A673 (cell line): ENCODE results near the gene TMEM107. TPM values are rescaled to one million over a fixed set of nuclear protein-coding genes. Genes with fewer than 3 reads are reported as not detected.
A peak's percentile ranks its signal among the peaks of the same experiment; 100 is the strongest.

Experiments
- BruUV-seq: library from RNA; stranded (reverse); fragments of 400-500 nt; replicated peaks from 2 replicates; lab custom pipeline; 2021; lab: Mats Ljungman, UMichigan
- CTCF ChIA-PET: fragments of 300-600 bp; sonication (Branson Sonifier 250); formaldehyde crosslinking; loops from one replicate; lab custom pipeline; 2022; ENCODE audit warnings: antibody characterized with exemption; lab: Charles Lee
- POLR2A ChIA-PET: fragments of 300-600 bp; sonication (Branson Sonifier 250); formaldehyde crosslinking; loops from one replicate; lab custom pipeline; 2022; ENCODE audit warnings: antibody characterized with exemption; ENCODE audit not compliant: low non-redundant PET; lab: Charles Lee
- DNase-seq: peaks from one replicate; pipeline ENCODE4 v3.0.0-alpha.2; 2015; ENCODE audit warnings: low spot score
- H3K27ac ChIP-seq: fragments of 200-600 bp; sonication (generic); 2 replicates; pipeline ENCODE4 v1.5.1; 2016; ENCODE audit warnings: mixed run types, low read depth, mild to moderate bottlenecking, mixed read lengths, antibody characterized with exemption, low read length; ENCODE audit not compliant: poor library complexity, severe bottlenecking
- H3K27me3 ChIP-seq: fragments of 200-600 bp; sonication (generic); replicated peaks from 2 replicates; pipeline ENCODE4 v1.6.1; 2017; ENCODE audit warnings: mixed run types, low read depth, mild to moderate bottlenecking, mixed read lengths, antibody characterized with exemption, low read length; ENCODE audit not compliant: insufficient read depth, poor library complexity
- H3K36me3 ChIP-seq: fragments of 200-600 bp; sonication (generic); 2 replicates; pipeline ENCODE4 v1.6.1; 2016; ENCODE audit warnings: mixed run types, mild to moderate bottlenecking, mixed read lengths, antibody characterized with exemption, low read length; ENCODE audit not compliant: insufficient read depth, poor library complexity, severe bottlenecking
- H3K4me1 ChIP-seq: fragments of 200-600 bp; sonication (generic); 2 replicates; pipeline ENCODE4 v1.6.1; 2017; ENCODE audit warnings: mixed run types, mild to moderate bottlenecking, mixed read lengths, antibody characterized with exemption, low read length; ENCODE audit not compliant: insufficient read depth, poor library complexity, severe bottlenecking
- H3K4me3 ChIP-seq: fragments of 200-600 bp; sonication (generic); 2 replicates; pipeline ENCODE4 v1.5.1; 2016; ENCODE audit warnings: low read depth, mixed run types, mild to moderate bottlenecking, mixed read lengths, low read length; ENCODE audit not compliant: poor library complexity, severe bottlenecking
- H3K9me3 ChIP-seq: fragments of 200-600 bp; sonication (generic); 2 replicates; pipeline ENCODE4 v1.6.1; 2016; ENCODE audit warnings: mixed run types, low read depth, mild to moderate bottlenecking, mixed read lengths, antibody characterized with exemption, low read length; ENCODE audit not compliant: poor library complexity, severe bottlenecking
- EZH2 ChIP-seq: fragments of 200-600 bp; sonication (generic); IDR thresholded peaks from 2 replicates; pipeline ENCODE4 v1.6.1; 2017; ENCODE audit warnings: borderline replicate concordance, low read depth, mild to moderate bottlenecking, mixed read lengths, antibody characterized with exemption, low read length; ENCODE audit not compliant: poor library complexity, severe bottlenecking
- intact Hi-C: fragments of 100-400 bp; cut with micrococcal nuclease; formaldehyde crosslinking; loops from one replicate; pipeline ENCODE4 v1.10.0; 2022; ENCODE audit not compliant: unreplicated experiment
- total RNA-seq: library from RNA; stranded (reverse); gene quantifications from 2 replicates; pipeline ENCODE4 v1.2.3, GENCODE V29; 2021
- TF ChIP-seq, protein P1 (sequence below): fragments of 300-800, 200-600 bp; sonication (generic); conservative IDR thresholded peaks from 2 replicates; pipeline ENCODE4 v1.5.1; 2017; ENCODE audit warnings: low read depth, mild to moderate bottlenecking, antibody characterized with exemption, low read length, moderate library complexity, mixed read lengths

TMEM107 gene
- total RNA-seq, 1 experiment from 2014 or later = 19.4 TPM

DNA sequence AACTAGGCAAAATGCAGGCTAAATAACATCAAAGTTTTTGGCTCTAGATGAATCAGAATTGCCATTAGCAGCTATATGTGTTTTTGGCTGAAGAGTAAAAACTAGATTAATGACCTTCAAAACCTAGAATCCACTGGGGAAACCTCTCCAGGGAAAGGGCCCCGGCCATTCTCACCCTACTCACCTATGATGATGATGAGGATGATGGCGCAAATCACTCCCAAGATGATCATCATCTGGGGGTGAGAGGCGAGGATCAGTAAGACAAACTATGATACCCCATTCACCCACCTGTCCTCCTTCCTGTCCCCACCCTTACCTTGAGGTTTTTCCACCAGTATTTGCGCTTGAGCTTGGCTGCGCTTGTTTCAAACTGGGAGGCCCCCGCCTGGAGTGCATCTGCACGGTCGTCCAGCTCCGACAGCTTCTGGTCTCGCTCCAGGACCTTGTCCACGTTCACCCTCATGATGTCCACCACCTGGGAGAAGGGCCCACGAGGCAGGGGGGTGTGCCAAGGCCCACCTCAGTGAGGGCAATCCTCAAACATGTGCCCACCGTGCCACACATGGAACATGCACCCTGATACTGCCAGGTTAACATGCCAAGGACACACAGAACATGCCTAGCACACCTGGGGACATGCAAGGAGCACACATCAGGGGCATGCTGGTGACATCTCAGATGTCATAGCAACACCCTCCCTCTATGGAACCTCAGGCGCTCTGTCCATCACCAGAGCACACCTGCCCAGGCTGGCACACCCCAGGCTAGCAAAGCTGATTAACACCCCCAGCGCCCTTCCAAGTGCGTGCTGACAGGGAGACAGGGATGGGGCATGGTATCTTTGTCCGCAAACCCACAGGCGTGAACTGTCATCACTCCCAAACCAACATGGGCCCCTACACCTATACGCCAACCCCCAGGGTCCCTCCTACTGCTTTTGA, 14.6 kb downstream of the TMEM107 start:
- peak overlapping the region; percentile 100 for H3K4me3 ChIP-seq
- no peaks in the 10 kb centered on the region for H3K27me3 ChIP-seq
- H3K4me1 ChIP-seq = peaks cover 32% of the 10 kb centered on the region
- CTCF ChIA-PET = interaction anchor here (0.6 kb wide), 1 partner anchor 49 kb away, joined by 3 read pairs; the partner anchor contains the start of gene AURKB
- H3K27ac ChIP-seq = peak overlapping the region; percentile 97
- no TSS peak for BruUV-seq
- peaks cover 22% of the 10 kb centered on the region for H3K36me3 ChIP-seq
- intact Hi-C loops = no loop called here
- POLR2A ChIA-PET = interaction anchor here (0.7 kb wide), 1 partner anchor 27 kb away, joined by 3 read pairs; no protein-coding TSS in a partner anchor
- no peak for DNase-seq
- no peak for TF ChIP-seq EZH2
- H3K9me3 ChIP-seq = no peaks in the 10 kb centered on the region

- Histone ChIP-seq H3K9me3 (no peaks in the 10 kb centered on the region), H3K36me3 (peaks cover 22% of the 10 kb centered on the region), H3K27ac (no peak overlapping the region), H3K4me1 (peaks cover 34% of the 10 kb centered on the region), H3K27me3 (no peaks in the 10 kb centered on the region), H3K4me3 (no peak overlapping the region)
- POLR2A ChIA-PET = interaction anchor here (0.7 kb wide), 1 partner anchor 28 kb away, joined by 3 read pairs; no protein-coding TSS in a partner anchor
- CTCF ChIA-PET = interaction anchor here (0.6 kb wide), 1 partner anchor 50 kb away, joined by 3 read pairs; the partner anchor contains the start of gene AURKB
- intact Hi-C loops = no loop called here
- no TSS peak for BruUV-seq
- no peak for DNase-seq
- TF ChIP-seq, protein P1, sequence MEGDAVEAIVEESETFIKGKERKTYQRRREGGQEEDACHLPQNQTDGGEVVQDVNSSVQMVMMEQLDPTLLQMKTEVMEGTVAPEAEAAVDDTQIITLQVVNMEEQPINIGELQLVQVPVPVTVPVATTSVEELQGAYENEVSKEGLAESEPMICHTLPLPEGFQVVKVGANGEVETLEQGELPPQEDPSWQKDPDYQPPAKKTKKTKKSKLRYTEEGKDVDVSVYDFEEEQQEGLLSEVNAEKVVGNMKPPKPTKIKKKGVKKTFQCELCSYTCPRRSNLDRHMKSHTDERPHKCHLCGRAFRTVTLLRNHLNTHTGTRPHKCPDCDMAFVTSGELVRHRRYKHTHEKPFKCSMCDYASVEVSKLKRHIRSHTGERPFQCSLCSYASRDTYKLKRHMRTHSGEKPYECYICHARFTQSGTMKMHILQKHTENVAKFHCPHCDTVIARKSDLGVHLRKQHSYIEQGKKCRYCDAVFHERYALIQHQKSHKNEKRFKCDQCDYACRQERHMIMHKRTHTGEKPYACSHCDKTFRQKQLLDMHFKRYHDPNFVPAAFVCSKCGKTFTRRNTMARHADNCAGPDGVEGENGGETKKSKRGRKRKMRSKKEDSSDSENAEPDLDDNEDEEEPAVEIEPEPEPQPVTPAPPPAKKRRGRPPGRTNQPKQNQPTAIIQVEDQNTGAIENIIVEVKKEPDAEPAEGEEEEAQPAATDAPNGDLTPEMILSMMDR = no peak
- TF ChIP-seq EZH2 = no peak
These were observed 15.4 kb downstream of the TMEM107 start for GRCh38 chr17:8160741-8161221.

DNA sequence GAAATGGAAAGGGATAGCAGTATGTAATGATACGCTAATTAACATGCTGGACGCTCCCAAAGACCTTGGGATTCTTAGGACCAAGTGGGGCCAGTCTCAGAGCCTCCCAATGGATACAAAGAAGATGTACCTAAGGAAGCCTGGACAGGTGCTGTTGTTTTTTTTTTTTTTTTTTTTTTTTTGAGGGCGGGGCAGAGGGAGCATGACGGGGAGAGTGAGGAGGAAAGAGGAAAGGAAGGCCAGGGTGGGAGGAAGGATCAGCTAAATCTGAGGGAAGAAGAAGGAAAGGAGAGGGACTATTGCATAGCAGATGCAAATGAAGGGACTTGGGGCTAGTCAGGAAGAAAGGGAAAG, 16.0 kb downstream of the TMEM107 start:
- no peaks in the 10 kb centered on the region for H3K27me3 ChIP-seq
- DNase-seq = no peak
- ChIA-PET POLR2A (no interaction called here), CTCF (no interaction called here)
- H3K36me3 ChIP-seq = peaks cover 22% of the 10 kb centered on the region
- no peak overlapping the region for H3K27ac ChIP-seq
- no peaks in the 10 kb centered on the region for H3K9me3 ChIP-seq
- intact Hi-C loops = no loop called here
- no peak overlapping the region for H3K4me3 ChIP-seq
- BruUV-seq = no TSS peak
- TF ChIP-seq, protein P1 = no peak
- TF ChIP-seq EZH2 = no peak
- peaks cover 39% of the 10 kb centered on the region for H3K4me1 ChIP-seq
